Measurements from ENCODE around the gene COMMD6. TPM values are rescaled to one million over a fixed set of nuclear protein-coding genes. Genes with fewer than 3 reads are reported as not detected.
"Not testable (repeated sequence)": the region's sequence is repeated elsewhere in the genome, so short reads cannot be mapped to it uniquely, and the experiment has no call there.

Gene COMMD6
- total RNA-seq, 1 donor from 2014 or later: 100 TPM

- peak; percentile 99 for DNase-seq
- Mint-ChIP-seq H3K4me1 (peaks cover 25% of the 10 kb centered on the region), H3K27me3 (peaks cover 2% of the 10 kb centered on the region)
Measured at GRCh38 chr13:75549262-75550158, 11.9 kb upstream of the COMMD6 start, which contains the start of gene UCHL3. Gene UCHL3 (plus strand): TSS chr13:75549791. CDS start chr13:75549821, 30 bp downstream.

GRCh38 chr13:75547917-75548316 lies 10.3 kb upstream of the COMMD6 start:
- H3K27me3 Mint-ChIP-seq: peaks cover 2% of the 10 kb centered on the region

More at GRCh38 chr13:75549262-75550158, 11.9 kb upstream of the COMMD6 start, which contains the start of gene UCHL3:
- Mint-ChIP-seq H3K36me3 (ENCODE audit: low read depth) (peaks cover 19% of the 10 kb centered on the region), H3K4me3 (peak within 1 kb of the TSS; percentile 89), H3K27ac (peak within 1 kb of the TSS; percentile 97), H3K9me3 (no peaks in the 10 kb centered on the region)
- intact Hi-C loops (cut with micrococcal nuclease): loop anchor here (1.0 to 10.0 kb wide), 7 partner anchors 12 to 223 kb away; partner anchors contain the start of genes COMMD6, LMO7 and TBC1D4

GRCh38 chr13:75545386-75545785 lies 7.7 kb upstream of the COMMD6 start:
- not testable (repeated sequence) for DNase-seq; H3K27ac Mint-ChIP-seq; H3K9me3 Mint-ChIP-seq; H3K4me3 Mint-ChIP-seq; H3K36me3 Mint-ChIP-seq (ENCODE audit: low read depth); H3K27me3 Mint-ChIP-seq
- intact Hi-C loops (cut with micrococcal nuclease): loop anchor here (10.0 kb wide), 1 partner anchor 219 kb away; no protein-coding TSS in a partner anchor
- peaks cover 10% of the 10 kb centered on the region for H3K4me1 Mint-ChIP-seq

More at GRCh38 chr13:75547917-75548316, 10.3 kb upstream of the COMMD6 start:
- DNase-seq: peak; percentile 56
- Mint-ChIP-seq H3K9me3 (no peaks in the 10 kb centered on the region), H3K27ac (no peak overlapping the region), H3K36me3 (ENCODE audit: low read depth) (peaks cover 4% of the 10 kb centered on the region), H3K4me3 (peak overlapping the region; percentile 15), H3K4me1 (peaks cover 18% of the 10 kb centered on the region)
- intact Hi-C loops (cut with micrococcal nuclease): loop anchor here (2.0 to 10.0 kb wide), 2 partner anchors 17 to 217 kb away; no protein-coding TSS in a partner anchor

GRCh38 chr13:75544681-75545330 lies 7.2 kb upstream of the COMMD6 start:
- H3K4me1 Mint-ChIP-seq: peaks cover 7% of the 10 kb centered on the region
- H3K27me3 Mint-ChIP-seq: peaks cover 2% of the 10 kb centered on the region
- H3K36me3 Mint-ChIP-seq (ENCODE audit: low read depth): peaks cover 2% of the 10 kb centered on the region
- DNase-seq: no peak
- intact Hi-C loops (cut with micrococcal nuclease): loop anchor here (10.0 kb wide), 1 partner anchor 220 kb away; no protein-coding TSS in a partner anchor
- no peak overlapping the region for H3K4me3 Mint-ChIP-seq
- no peak overlapping the region for H3K27ac Mint-ChIP-seq
- no peaks in the 10 kb centered on the region for H3K9me3 Mint-ChIP-seq

- Mint-ChIP-seq H3K36me3 (ENCODE audit: low read depth) (no peaks in the 10 kb centered on the region), H3K27me3 (no peaks in the 10 kb centered on the region), H3K27ac (no peak overlapping the region), H3K9me3 (no peaks in the 10 kb centered on the region), H3K4me1 (peaks cover 9% of the 10 kb centered on the region), H3K4me3 (no peak overlapping the region)
- intact Hi-C loops (cut with micrococcal nuclease): loop anchor here (10.0 kb wide), 1 partner anchor 223 kb away; no protein-coding TSS in a partner anchor
- DNase-seq: no peak
Measured at GRCh38 chr13:75541961-75542360, 4.3 kb upstream of the COMMD6 start.

- Mint-ChIP-seq H3K4me3 (no peak overlapping the region), H3K27me3 (no peaks in the 10 kb centered on the region), H3K27ac (no peak overlapping the region), H3K9me3 (no peaks in the 10 kb centered on the region), H3K4me1 (peaks cover 15% of the 10 kb centered on the region), H3K36me3 (ENCODE audit: low read depth) (peaks cover 1% of the 10 kb centered on the region)
- intact Hi-C loops (cut with micrococcal nuclease): loop anchor here (10.0 kb wide), 1 partner anchor 224 kb away; no protein-coding TSS in a partner anchor
- DNase-seq: no peak
Measured at GRCh38 chr13:75541287-75541686, 3.6 kb upstream of the COMMD6 start.

GRCh38 chr13:75533861-75534260 lies 3.8 kb downstream of the COMMD6 start:
- no peaks in the 10 kb centered on the region for H3K27me3 Mint-ChIP-seq
- intact Hi-C loops (cut with micrococcal nuclease): no loop called here
- peaks cover 45% of the 10 kb centered on the region for H3K4me1 Mint-ChIP-seq
- no peak for DNase-seq
- H3K4me3 Mint-ChIP-seq: no peak overlapping the region
- H3K36me3 Mint-ChIP-seq (ENCODE audit: low read depth): peaks cover 40% of the 10 kb centered on the region
- H3K27ac Mint-ChIP-seq: no peak overlapping the region
- H3K9me3 Mint-ChIP-seq: no peaks in the 10 kb centered on the region

- H3K36me3 Mint-ChIP-seq (ENCODE audit: low read depth): peaks cover 52% of the 10 kb centered on the region
- H3K4me3 Mint-ChIP-seq: no peak overlapping the region
- intact Hi-C loops (cut with micrococcal nuclease): loop anchor here (2.0 kb wide), 1 partner anchor 18 kb away; the partner anchor contains the start of gene UCHL3
- peak overlapping the region; percentile 41 for H3K27ac Mint-ChIP-seq
- no peak for DNase-seq
- H3K4me1 Mint-ChIP-seq: peaks cover 31% of the 10 kb centered on the region
- H3K27me3 Mint-ChIP-seq: no peaks in the 10 kb centered on the region
- H3K9me3 Mint-ChIP-seq: no peaks in the 10 kb centered on the region
Measured at GRCh38 chr13:75530549-75530961, 7.1 kb downstream of the COMMD6 start.

GRCh38 chr13:75521956-75522355 lies 15.7 kb downstream of the COMMD6 start:
- Mint-ChIP-seq H3K36me3 (ENCODE audit: low read depth) (peaks cover 17% of the 10 kb centered on the region), H3K4me3 (no peak overlapping the region), H3K27me3 (no peaks in the 10 kb centered on the region), H3K9me3 (no peaks in the 10 kb centered on the region), H3K27ac (no peak overlapping the region), H3K4me1 (no peaks in the 10 kb centered on the region)
- intact Hi-C loops (cut with micrococcal nuclease): no loop called here
- no peak for DNase-seq

GRCh38 chr13:75518439-75519088 lies 19.1 kb downstream of the COMMD6 start:
- intact Hi-C loops (cut with micrococcal nuclease): no loop called here
- Mint-ChIP-seq H3K4me1 (peaks cover 2% of the 10 kb centered on the region), H3K27ac (no peak overlapping the region), H3K36me3 (ENCODE audit: low read depth) (no peaks in the 10 kb centered on the region), H3K4me3 (no peak overlapping the region), H3K27me3 (no peaks in the 10 kb centered on the region), H3K9me3 (peaks cover 3% of the 10 kb centered on the region)
- DNase-seq: no peak

- no peak overlapping the region for H3K27ac Mint-ChIP-seq
- H3K9me3 Mint-ChIP-seq: peaks cover 3% of the 10 kb centered on the region
- H3K4me1 Mint-ChIP-seq: peaks cover 5% of the 10 kb centered on the region
- peaks cover 4% of the 10 kb centered on the region for H3K27me3 Mint-ChIP-seq
- DNase-seq: no peak
- intact Hi-C loops (cut with micrococcal nuclease): no loop called here
- H3K36me3 Mint-ChIP-seq (ENCODE audit: low read depth): no peaks in the 10 kb centered on the region
- no peak overlapping the region for H3K4me3 Mint-ChIP-seq
Measured at GRCh38 chr13:75514080-75514995, 23.3 kb downstream of the COMMD6 start.

GRCh38 chr13:75513271-75513670 lies 24.4 kb downstream of the COMMD6 start:
- H3K4me3 Mint-ChIP-seq: no peak overlapping the region
- intact Hi-C loops (cut with micrococcal nuclease): no loop called here
- no peak for DNase-seq
- peaks cover 3% of the 10 kb centered on the region for H3K9me3 Mint-ChIP-seq
- H3K36me3 Mint-ChIP-seq (ENCODE audit: low read depth): no peaks in the 10 kb centered on the region
- H3K27me3 Mint-ChIP-seq: peaks cover 5% of the 10 kb centered on the region
- no peak overlapping the region for H3K27ac Mint-ChIP-seq
- peaks cover 5% of the 10 kb centered on the region for H3K4me1 Mint-ChIP-seq
